HPDE6-E6E7 (cell line): ENCODE data around the gene PAK1.

ENCODE experiments used
- DNase-seq: peaks from one replicate; pipeline ENCODE4 v3.0.0; 2011; ENCODE audit warnings: missing footprints; ENCODE audit errors: extremely low spot score

The PAK1 gene

DNA sequence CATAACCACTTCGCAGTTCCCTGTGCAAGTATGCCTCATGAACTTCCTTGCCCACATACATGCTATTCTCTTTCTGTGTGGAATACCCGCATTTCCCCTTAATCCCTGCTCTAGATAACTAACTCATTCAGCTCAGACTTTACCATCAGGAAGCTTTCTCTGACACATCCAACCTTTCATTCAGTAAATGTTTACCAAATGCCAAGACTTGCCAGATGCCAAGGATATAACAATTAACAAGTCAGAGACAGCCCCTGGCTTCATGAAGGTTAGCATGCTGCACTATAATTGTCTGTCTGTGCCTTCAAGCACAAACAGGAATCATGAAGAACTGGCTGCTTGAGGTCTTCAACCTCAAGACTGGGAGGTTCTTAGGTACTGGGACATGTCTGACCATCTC lies 101.2 kb downstream of the PAK1 start:
- no peak for DNase-seq

DNA sequence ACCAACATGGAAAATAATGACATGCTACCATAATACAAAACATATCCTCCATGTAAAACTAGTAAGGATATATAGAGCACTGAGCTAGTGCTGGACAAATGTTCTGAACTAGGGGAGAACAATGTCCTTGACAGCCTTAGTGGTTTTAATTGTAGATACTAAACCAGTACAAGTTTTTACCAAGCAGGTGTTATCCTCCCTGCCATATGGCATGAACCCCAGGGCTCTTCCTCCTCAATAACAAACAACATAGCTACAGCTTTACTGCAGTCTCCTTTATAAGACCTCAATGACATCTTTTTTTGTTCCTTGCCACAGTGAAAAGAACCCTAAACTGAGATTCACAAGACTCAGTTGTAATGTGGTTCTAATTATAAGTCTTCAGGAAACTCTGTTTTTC lies 102.2 kb downstream of the PAK1 start:
- no peak for DNase-seq

DNA sequence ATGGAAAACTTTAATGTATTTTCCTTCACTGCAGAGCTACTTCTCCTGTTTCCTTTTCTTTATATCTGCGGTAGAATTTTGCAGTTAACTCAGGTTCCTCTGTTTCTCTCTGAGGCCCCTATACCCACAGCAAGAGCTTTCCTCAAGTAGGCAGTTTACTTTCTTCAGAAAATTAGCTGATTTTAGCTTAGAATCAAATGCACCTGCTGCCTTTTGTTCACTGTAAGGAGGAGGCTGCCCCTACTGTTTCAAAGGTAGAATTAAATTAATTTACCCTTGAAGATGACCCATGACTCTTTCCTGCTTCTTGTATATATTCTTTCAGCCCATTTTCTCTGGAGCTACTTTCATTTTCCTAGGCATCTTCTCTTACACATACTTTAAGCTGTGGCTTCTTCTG lies 103.7 kb downstream of the PAK1 start:
- no peak for DNase-seq

DNA sequence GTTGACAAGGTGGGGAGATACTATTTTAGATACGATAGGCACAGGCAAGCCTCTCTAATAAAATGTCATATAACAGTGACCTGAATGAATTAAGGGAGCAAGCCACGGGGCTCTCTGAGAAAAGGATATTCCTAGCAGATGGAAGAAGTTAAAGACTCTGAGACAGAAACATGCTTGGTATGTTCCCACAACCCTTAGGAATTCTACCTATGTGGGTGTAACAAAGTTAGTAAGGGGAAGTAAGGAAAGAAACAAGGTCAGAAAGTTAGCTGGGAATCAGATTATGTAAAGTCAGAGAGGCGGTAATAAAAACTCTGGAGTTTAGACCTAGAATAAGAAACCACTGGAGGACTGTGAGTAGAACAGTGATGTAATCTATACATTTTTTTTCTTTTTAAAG lies 112.7 kb downstream of the PAK1 start:
- no peak for DNase-seq

DNA sequence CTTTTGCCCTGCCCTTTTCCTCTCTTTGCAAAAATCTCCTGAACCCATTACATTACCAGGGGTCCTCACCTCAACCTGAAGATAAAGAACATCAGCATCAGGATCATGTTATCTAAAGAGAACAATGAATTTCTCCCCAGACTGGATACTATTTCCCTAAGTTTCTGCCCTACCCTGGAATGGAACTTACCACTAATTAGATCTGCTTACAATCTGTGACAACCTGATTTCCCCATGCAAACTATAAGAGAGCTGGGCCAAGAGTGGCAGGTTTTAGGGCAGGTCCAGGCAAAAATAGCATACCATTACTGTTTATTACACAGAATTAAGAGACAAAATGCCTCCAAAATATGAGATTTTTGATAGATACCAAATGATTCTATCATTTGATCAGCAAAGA lies 114.4 kb downstream of the PAK1 start:
- DNase-seq: no peak

DNA sequence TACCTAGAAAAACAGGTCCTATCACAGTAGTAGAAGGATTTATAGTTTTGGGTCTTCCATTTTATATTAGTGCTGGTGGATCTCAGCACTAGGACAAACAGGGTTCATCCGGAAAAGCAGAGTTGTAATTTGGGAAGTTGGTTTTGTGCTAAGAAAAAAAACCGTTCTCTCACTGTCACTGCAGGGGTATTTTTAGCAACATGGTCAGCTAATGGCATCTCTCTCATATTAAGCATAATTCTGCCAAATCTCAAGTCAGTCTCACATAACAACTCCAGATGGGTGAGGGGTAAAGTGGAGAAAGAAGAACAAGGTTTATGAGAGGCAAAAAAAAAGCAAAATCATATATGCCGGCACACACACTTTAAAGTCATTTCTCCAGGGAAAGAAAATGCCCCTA lies 120.8 kb downstream of the PAK1 start:
- DNase-seq: no peak

DNA sequence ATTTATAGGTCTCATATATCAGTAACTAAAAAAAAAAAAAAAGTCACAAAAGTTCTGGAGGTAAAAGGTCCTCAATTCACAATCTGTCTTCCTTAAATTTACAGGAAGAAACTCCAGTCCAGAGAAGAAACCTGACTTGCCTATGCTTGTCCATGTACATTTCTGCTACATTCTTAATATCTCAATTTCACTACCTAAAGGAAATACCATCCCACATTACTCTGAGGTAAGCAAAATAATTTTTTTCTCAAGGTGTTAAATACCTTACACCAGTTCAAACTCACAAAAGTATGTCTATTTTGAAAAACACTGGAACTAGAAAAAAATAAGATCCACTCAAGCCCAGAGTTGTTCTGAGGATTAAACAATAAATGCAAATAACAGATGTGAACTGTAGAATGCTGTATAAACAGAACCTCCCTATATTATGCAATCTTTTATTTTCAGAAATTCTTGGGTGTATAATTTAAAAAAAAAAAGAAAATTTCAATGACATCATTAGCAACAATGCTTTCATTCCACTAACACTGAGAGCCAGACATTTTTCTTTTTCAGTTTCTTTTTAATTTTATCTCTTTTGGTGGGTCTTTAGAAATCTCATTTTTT lies 122.5 kb downstream of the PAK1 start:
- DNase-seq: no peak

DNA sequence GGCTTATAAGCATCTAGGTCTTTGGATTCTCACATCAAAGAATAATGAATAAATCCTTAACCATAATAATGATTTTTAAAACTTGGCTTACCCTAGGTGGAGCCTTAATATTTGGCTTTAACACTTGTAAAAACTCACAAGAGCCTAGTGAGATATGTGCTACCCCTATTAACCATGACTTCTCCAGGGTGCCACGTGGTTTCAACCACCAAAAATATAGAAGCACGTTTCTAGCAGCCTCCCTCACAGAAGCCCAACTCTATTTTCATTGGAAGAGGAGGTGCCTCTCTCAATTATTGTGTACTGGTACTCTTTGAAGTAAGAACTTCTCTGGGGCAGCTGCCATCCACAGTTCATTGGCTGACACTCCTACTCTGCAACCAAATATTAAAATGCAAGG lies 125.9 kb downstream of the PAK1 start:
- no peak for DNase-seq

DNA sequence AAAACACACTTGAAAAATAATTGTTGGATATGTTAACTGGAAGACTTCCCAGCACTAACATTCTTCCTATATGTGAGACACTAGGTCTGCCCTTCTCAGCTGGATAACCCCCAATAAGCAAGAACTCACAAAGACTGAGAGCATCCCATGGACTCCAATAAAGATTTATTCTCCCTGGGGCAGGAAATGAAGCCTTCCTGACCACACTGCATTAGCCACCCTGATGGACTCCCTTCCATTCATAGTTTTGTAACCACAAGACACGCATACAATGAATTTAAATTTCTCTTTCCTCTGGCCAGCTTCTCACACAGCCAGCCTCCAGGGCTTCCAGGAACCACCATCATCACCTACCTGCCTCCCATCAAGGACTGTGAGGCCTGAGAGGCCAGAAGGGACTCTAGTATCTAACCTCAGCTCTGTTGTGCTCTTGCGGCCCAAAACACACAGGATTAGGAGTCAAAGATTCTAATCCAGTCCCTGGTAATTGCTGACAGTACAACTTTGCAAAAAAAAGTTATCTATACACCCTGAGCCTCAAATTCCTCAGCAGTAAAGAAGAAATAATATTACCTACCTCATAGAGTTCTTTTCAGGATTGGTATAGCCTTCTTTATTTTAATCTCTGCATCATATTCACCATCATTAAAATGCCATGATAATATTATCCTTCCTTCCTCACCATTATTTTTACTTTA lies 126.8 kb downstream of the PAK1 start:
- DNase-seq: no peak

DNA sequence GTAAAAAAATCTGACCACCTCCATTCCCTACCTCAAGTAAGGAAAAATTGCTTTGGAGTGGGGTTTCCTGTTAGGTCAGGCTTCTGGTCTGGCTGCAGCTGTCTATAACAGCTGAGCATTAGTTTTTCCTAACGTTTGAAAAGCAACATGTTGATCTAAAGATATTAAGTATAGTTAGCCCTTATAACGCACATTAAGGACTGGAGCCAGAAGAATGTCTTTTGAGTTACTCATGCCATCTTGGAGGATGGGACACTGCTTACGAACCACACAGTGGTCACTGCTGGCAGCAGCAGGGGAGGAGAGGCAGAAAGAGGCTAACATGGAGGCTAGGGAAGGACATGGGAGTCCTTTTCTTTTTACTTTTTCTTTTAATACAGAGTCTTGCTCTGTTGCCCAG lies 128.3 kb downstream of the PAK1 start:
- DNase-seq: no peak

DNA sequence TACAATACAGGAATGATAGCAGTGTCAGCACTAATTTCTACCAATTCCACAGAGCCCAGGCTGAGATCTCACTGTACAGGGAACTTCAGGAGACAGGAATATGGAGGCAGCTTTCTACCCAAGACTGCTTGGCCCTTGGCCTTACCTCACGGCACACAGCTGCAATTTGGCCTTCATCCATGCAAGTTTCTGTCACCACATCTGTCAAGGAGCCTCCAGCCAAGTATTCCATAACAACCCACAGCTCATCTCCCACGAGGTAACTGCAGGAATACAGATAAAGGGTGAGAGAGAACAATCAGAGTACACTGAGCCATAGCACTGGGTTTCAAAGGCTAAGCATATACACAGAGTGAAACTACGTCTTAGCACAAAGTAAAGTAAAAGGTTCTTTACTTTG lies 133.4 kb downstream of the PAK1 start:
- no peak for DNase-seq

DNA sequence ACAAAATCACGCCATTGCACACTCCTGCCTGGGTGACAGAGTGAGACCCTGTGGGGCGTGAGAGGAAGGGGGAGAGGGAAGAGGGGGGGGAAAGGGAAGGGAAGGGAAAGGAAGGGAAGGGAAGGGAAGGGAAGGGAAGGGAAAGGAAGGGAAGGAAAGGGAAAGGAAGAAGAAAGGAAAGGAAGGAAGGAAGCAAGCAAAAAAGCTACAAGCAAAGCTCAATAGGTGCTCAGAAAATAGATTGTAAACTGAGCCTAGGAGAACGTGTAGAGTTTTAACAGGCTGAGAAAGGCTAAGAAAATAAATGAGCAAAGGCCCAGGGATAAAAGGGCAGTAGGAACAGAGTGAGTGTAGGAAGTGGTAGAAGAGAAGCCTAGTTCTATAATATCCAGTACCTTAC lies 141.6 kb downstream of the PAK1 start:
- DNase-seq: no peak

DNA sequence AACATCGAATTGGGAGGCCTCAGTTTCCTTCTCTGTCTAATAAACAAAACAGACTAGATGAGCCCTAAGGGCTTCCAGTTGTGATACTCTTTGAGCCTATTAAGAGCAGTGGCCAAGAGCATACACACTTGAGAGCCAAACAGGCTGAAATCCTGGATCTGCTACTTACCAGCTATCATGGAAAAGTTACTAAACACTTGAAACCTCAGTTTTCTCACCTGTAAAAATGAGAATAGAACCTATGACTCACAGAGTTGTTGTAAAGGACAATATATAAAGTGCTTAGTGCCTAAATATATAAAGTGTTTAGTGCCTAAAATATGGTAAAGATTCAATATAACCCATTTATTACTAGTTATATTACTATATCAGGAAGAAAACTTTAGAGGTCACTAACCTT lies 148.7 kb downstream of the PAK1 start:
- DNase-seq: no peak

DNA sequence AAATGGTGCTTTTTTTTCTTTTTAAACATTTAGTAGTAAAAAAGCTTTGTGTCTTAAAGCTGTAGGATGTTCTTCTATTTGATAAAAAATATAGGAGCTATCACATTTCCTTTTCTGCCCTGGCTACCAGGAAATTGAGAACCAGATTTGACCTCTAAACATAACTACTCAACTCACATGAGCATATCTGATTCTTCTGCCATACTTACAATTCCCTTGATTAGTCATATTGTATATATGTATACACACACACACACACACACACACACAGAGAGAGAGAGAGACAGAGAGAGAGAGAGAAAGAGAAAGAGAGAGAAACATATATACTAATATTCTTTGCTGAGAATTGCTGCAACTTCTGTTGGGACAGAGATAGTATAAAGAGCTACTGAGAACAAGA lies 149.4 kb downstream of the PAK1 start:
- no peak for DNase-seq

DNA sequence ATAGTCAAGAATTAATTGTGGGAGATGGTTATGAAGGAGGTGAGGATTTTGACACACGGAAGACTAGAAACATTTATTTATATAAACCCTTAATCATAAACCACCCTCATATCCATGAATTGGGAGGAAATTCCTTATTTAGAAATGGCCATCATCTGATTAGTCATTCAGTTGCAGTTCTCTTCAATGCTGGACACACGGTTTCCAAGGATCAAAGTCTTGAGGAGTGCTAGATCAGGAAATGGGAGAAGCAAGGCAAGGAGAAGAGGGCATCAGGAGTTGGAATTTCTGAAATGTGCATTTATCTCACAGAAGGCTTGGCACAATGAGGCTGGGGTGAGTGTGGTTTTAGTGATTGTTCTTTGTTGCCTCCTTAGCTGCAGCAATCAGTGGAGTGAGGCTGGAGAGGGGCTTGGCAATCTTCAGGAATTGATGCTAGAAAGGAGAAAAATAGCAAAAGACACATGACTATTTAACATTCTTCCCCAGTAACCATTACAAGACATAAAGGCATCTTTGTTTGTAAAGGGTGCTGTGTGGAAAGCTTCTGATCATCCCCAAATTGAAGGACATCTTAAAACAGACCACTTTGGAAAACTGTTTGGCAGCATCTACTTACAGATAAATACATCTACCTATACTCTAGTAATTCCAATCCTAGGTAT lies 150.8 kb downstream of the PAK1 start:
- DNase-seq: no peak

DNA sequence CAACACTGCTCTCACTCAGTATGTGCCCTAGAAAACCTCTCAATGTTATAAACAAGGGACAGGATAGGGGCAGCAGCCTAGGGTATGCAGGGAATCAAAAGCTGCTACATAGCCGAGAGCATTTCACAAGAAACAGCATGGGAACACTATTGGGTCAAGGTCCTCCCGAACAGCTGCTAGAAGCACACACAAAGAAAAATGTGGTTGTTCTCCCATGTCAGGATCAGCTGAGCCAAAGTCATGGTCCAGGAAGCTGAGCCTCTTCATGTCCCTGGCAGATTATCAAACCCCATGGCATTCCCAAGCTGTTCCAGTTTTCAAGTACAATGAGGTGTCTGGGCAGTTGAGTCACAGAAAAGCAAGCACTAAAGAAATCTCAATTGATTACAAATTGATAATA lies 151.4 kb downstream of the PAK1 start:
- no peak for DNase-seq

DNA sequence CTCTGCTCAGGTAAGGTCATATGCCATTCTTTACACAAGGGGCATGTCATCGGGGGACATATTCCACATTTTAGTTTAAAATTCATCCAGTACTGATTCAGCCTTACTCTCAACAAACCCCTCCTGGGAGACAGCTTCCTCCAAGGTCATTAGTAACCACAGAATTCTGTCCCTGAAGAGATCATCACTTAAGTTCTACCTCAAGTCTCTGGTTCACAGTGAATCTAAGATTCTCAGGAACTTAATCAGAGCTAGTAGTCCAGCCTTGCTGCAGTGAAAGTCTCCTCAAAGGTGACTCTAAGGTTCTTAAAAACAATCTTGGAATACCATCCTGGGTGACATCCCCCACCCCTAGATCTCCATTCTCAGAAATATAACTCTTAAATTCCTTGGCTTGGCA lies 153.5 kb downstream of the PAK1 start:
- DNase-seq: no peak

DNA sequence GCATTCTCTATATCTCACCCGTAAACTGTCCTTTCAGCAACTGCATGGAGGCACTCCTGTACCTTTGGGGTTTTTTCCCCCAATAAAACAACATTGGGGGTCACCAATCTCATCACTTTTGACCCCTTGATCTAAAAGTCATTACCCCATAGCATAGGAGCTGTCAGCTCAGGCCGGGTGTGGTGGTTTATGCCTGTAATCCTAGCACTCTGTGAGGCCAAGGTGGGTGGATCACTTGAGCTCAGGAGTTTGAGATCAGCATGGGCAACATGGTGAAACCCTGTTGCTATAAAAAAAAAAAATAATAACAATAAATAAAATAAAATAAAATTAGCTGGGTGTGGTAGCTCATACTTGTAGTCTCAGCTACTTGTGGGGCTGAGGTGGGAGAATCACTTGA lies 155.3 kb downstream of the PAK1 start:
- no peak for DNase-seq

DNA sequence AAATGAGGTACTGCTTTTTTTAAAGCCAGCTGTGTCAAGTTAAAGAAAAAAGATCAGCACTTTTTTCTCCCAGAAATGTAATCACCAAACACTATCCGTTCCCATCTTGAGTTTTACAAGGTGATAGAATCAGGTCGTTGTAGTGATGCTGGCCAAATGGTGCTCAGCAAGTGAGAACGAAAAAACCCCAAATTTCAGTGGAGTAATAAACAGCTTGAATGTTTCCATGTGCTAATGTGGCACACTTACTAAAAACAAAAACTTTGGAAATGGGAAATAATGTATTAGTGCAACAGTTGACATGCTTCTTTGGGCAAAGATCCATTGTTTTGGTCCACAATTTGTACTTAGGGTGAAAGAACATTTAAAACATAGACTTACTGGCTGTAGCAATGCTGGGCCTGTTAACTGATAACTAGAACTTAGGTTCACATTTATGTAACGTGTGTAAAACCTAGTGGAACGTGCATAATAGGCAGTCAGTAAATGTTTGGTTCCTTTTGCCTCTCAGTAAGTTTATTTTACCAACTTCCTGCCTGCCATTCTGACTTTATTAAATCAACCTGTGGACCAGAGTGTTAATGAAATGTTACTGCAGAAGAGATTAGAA lies 157.1 kb downstream of the PAK1 start:
- DNase-seq: no peak

DNA sequence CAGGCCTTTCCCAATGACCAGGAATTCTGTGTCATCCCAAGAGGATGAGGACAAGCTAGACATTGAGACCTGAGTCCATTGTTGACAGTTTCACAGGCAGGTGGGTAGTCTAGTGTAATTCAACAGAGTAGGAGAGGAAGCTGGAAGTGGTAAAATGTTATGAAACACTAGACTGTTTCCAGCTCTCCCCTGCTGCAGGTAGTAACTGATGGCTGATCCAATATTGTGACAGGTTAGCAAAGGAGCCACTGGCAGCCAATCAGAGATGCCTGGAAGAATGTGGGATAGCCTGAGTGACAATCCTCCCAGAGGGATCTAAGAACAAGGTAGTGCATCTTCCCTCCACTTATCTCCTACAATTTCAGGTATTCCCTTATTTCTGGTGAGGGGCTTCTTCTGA lies 161.8 kb downstream of the PAK1 start:
- DNase-seq: no peak

DNA sequence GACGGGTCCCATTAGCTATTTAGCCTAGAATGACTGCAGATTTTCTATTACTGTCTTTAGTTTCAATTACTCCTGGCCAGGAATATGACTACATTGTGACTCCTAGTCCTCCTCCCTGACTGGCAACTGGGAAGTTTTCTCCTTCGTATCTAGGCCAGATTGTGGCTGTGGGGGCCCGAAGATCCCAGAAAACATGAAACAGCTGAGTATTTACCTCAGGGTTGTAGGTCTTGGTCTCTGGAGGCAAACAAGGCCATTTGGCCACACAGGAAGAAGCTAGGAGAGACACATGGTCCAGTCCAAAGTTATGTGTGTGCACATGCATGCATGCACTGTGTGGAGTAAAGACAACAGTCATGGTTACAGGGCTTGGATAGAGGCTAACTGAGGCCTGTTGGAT lies 162.2 kb downstream of the PAK1 start:
- DNase-seq: no peak

DNA sequence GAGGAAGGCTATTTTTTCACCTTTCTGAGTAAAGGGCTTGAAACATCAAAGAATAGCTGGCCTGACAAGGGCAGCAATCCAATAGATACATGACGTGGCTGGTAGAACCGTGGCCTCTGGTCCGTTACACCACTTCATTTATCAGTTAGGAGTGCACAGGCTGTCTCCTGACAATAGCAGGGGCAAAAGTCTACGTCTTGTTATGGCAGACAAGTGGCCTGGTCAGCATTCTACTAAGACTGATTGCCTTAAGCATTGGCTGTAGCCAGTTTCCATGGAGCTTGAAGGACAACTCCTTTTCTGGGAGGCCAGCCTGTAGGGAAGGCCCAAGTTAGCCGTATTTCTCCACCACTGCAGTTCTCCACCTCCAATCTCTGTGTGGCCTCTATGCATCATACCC lies 163.2 kb downstream of the PAK1 start:
- DNase-seq: no peak
